Mucosa of rectum (tissue), 2 donors: Measurements from ENCODE around the gene XPC.
"Not testable (repeated sequence)": the region's sequence is repeated elsewhere in the genome, so short reads cannot be mapped to it uniquely, and the experiment has no call there.

Experiments
- H3K27ac ChIP-seq, 2 donors: one replicate each; pipeline ENCODE4 v1.7.0; 2013; ENCODE audit warnings: inconsistent platforms in 2 of 2, low read depth in 2 of 2, low read length in 2 of 2
- H3K27me3 ChIP-seq, 2 donors: one replicate each; pipeline ENCODE4 v1.7.0; 2013; ENCODE audit warnings: low read length in 2 of 2; ENCODE audit not compliant: control insufficient read depth in 2 of 2, insufficient read depth in 2 of 2
- H3K36me3 ChIP-seq, 2 donors: one replicate each; pipeline ENCODE4 v1.7.0; 2013; ENCODE audit warnings: low read length in 2 of 2; ENCODE audit not compliant: control insufficient read depth in 2 of 2, insufficient read depth in 2 of 2
- H3K4me1 ChIP-seq, 2 donors: one replicate each; pipeline ENCODE4 v1.7.0; 2013; ENCODE audit warnings: low read length in 2 of 2, mild to moderate bottlenecking in 1 of 2; ENCODE audit not compliant: control insufficient read depth in 2 of 2, insufficient read depth in 2 of 2
- H3K4me3 ChIP-seq, 2 donors: one replicate each; pipeline ENCODE4 v1.7.0; 2013; ENCODE audit warnings: low read length in 2 of 2
- H3K9ac ChIP-seq, 2 donors: one replicate each; pipeline ENCODE4 v1.7.0; 2013; ENCODE audit warnings: low read length in 2 of 2, low read depth in 1 of 2, mild to moderate bottlenecking in 1 of 2
- H3K9me3 ChIP-seq, 2 donors: one replicate each; pipeline ENCODE4 v1.7.0; 2013; ENCODE audit warnings: low read length in 2 of 2; ENCODE audit not compliant: control insufficient read depth in 2 of 2
- donor health status: healthy.
- donor health status: Normal muscosa, but diverticular disease.

XPC gene

DNA sequence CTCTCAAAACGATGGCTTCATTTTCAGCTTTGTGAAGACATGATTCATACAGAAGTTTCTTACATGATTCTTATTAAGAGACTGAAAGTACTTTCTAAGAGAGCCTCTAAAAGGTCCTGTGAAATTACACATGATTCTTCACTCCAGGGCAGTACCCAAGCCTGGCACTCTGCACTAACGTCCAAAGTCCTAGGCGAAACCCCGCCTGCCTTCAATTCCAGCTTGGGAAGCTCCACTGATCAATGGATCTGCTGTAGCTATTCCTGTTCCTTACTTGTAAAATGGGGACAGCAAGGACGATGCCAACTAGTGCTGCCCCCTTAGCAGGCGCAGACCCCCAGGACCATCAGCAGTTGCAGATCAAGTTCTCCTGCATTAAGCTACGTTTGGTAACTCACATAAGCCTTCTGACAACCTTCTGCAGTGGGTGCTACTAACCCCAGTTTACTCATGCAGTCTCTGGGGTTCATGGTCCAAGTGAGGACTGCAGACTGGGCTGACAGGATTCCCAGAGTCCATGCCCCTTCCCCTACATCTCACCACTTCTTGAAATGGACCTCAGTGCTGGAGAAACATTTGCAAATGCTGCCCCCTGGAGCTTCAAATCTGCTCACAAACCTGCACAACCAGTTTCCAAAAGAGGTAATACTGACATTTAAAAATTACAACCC is 64.3 kb downstream of the XPC start:
- H3K9ac ChIP-seq, result no peak overlapping the region
- no peak overlapping the region for H3K4me3 ChIP-seq
- no peaks in the 10 kb centered on the region for H3K27me3 ChIP-seq
- no peaks in the 10 kb centered on the region for H3K9me3 ChIP-seq
- H3K27ac ChIP-seq, result no peak overlapping the region
- H3K36me3 ChIP-seq, result peaks cover 31 to 59% of the 10 kb centered on the region in 2 donors
- peaks cover 4 to 5% of the 10 kb centered on the region in 2 donors for H3K4me1 ChIP-seq

DNA sequence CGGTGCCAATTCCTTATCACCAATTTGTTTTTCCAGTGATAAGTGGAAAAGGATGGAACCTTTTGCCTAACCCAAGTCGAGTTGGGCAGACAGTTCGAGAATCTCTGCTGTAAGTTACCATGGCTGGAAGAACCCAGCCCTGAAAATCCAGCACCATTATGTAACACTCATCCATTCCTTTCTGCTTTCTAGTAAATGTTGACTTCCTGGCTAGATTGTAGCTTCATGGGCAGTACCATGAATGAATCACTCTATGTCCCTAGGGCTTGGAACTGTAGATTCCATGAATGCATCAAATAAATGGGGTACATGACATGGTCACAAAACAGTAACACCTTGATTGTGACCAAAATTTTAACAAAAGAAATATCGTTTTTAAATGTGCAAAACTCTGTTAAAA is 67.7 kb downstream of the XPC start:
- H3K36me3 ChIP-seq, result peaks cover 26 to 36% of the 10 kb centered on the region in 2 donors
- H3K4me1 ChIP-seq, result peaks cover 4 to 5% of the 10 kb centered on the region in 2 donors
- H3K9ac ChIP-seq, result no peak overlapping the region

DNA sequence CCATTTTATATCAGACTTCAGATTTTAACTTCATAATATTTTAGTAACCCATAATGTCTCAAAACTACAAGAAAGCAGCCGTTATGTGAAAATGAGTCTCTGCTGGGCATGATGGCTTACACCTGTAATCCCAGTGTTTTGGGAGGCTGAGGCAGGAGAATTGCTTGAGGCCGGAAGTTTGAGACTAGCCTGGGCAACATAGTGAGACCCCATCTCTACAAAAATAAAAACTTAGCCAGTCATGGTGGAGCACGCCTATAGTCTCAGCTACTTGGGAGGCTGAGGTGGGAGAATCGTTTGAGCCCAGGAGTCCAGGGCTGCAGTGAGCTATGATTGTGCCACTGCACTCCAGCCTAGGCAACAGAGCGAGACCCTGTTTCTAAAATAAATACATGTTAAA is 68.6 kb downstream of the XPC start:
- H3K4me1 ChIP-seq, H3K9me3 ChIP-seq, H3K4me3 ChIP-seq, H3K27ac ChIP-seq, H3K9ac ChIP-seq, H3K27me3 ChIP-seq: not testable (repeated sequence)
- peaks cover 20 to 27% of the 10 kb centered on the region in 2 donors for H3K36me3 ChIP-seq

More for the DNA sequence above, 67.7 kb downstream of the XPC start:
- Histone ChIP-seq H3K27me3 (no peaks in the 10 kb centered on the region), H3K4me3 (no peak overlapping the region), H3K27ac (no peak overlapping the region), H3K9me3 (no peaks in the 10 kb centered on the region)

- Histone ChIP-seq H3K4me1 (no peaks in the 10 kb centered on the region), H3K9me3 (no peaks in the 10 kb centered on the region), H3K27me3 (peaks cover 0 to 7% of the 10 kb centered on the region in 2 donors), H3K27ac (no peak overlapping the region), H3K9ac (no peak overlapping the region), H3K4me3 (no peak overlapping the region), H3K36me3 (no peaks in the 10 kb centered on the region)
These were observed 80.6 kb downstream of the XPC start for GRCh38 chr3:14097616-14098391.

- H3K9ac ChIP-seq, result no peak overlapping the region
- H3K9me3 ChIP-seq, result no peaks in the 10 kb centered on the region
- H3K4me1 ChIP-seq, result no peaks in the 10 kb centered on the region
- no peak overlapping the region for H3K4me3 ChIP-seq
- H3K27ac ChIP-seq, result no peak overlapping the region
- H3K27me3 ChIP-seq, result peaks cover 0 to 7% of the 10 kb centered on the region in 2 donors
- no peaks in the 10 kb centered on the region for H3K36me3 ChIP-seq
These were observed 81.7 kb downstream of the XPC start for GRCh38 chr3:14096742-14097141.
